Panc1 (cell line): ENCODE data around the gene LRMDA. TPM values are rescaled to one million over a fixed set of nuclear protein-coding genes. Genes with fewer than 3 reads are reported as not detected.

Source experiments
- ATAC-seq: fragments of 200-7000 bp; cut with Tn5 transposase; 2 replicates; pipeline ENCODE4 v1.9.1; 2020; ENCODE audit warnings: mild to moderate bottlenecking, moderate library complexity
- BruUV-seq: library from RNA; stranded (reverse); fragments of 400-500 nt; replicated peaks from 2 replicates; lab custom pipeline; 2021; lab: Mats Ljungman, UMichigan
- CTCF ChIA-PET: fragments of 300-600 bp; sonication (Branson Sonifier 250); formaldehyde crosslinking; loops from one replicate; lab custom pipeline; 2022; ENCODE audit warnings: antibody characterized with exemption; lab: Charles Lee
- POLR2A ChIA-PET: fragments of 300-600 bp; sonication (Branson Sonifier 250); formaldehyde crosslinking; loops from one replicate; lab custom pipeline; 2022; ENCODE audit warnings: antibody characterized with exemption; lab: Charles Lee
- DNase-seq: peaks from one replicate; pipeline ENCODE4 v3.0.0-alpha.2; 2010; ENCODE audit warnings: low read depth, low spot score
- H3K27ac ChIP-seq: 2 replicates; pipeline ENCODE4 v1.5.1; 2011; ENCODE audit warnings: mild to moderate bottlenecking, low read length, inconsistent platforms
- H3K27me3 ChIP-seq: fragments of 200-500 bp; sonication (Bioruptor generic); 2 replicates; pipeline ENCODE4 v1.6.0; 2014; ENCODE audit warnings: low read length, inconsistent platforms; ENCODE audit not compliant: control insufficient read depth, insufficient read depth
- H3K36me3 ChIP-seq: fragments of 200-500 bp; sonication (Bioruptor generic); 2 replicates; pipeline ENCODE4 v1.5.1; 2014; ENCODE audit warnings: inconsistent platforms, mild to moderate bottlenecking, low read length, moderate library complexity; ENCODE audit not compliant: control insufficient read depth, insufficient read depth
- H3K4me1 ChIP-seq: 2 replicates; pipeline ENCODE4 v1.5.1; 2011; ENCODE audit warnings: inconsistent platforms, mild to moderate bottlenecking, low read length, moderate library complexity; ENCODE audit not compliant: control insufficient read depth, insufficient read depth
- H3K4me3 ChIP-seq, 2 experiments: 2 replicates each; pipeline ENCODE4 v1.5.1; 2011 to 2012; ENCODE audit warnings: low read depth in 2 of 2, low read length in 2 of 2, mild to moderate bottlenecking in 2 of 2, inconsistent platforms in 1 of 2, moderate library complexity in 1 of 2
- H3K9me3 ChIP-seq: fragments of 200-500 bp; sonication (Bioruptor generic); 2 replicates; pipeline ENCODE4 v1.5.1; 2014; ENCODE audit warnings: low read depth, mild to moderate bottlenecking, inconsistent platforms, low read length, moderate library complexity; ENCODE audit not compliant: control insufficient read depth, insufficient read depth
- CTCF ChIP-seq: fragments of 450-650 bp; IDR thresholded peaks from 2 replicates; pipeline ENCODE4 v1.5.1; 2017; ENCODE audit warnings: mild to moderate bottlenecking
- POLR2AphosphoS5 ChIP-seq: IDR thresholded peaks from 2 replicates; pipeline ENCODE4 v1.6.1; 2012; ENCODE audit warnings: mild to moderate bottlenecking, low read depth, low read length, moderate library complexity
- REST ChIP-seq, 2 experiments: IDR thresholded peaks; 2 replicates each; pipeline ENCODE4 v1.6.1; 2011 to 2012; ENCODE audit warnings: low read depth in 2 of 2, control low read depth in 1 of 2, low read length in 1 of 2, mild to moderate bottlenecking in 1 of 2, moderate library complexity in 1 of 2; ENCODE audit not compliant: insufficient read depth in 1 of 2
- SIN3A ChIP-seq: IDR thresholded peaks from 2 replicates; pipeline ENCODE4 v1.6.1; 2012; ENCODE audit warnings: low read depth, mild to moderate bottlenecking, low read length, moderate library complexity, borderline replicate concordance; ENCODE audit not compliant: insufficient read depth
- TCF7L2 ChIP-seq: IDR thresholded peaks from 2 replicates; pipeline ENCODE4 v1.6.1; 2011; ENCODE audit warnings: mild to moderate bottlenecking, low read depth, low read length, inconsistent platforms
- in situ Hi-C: cut with HindIII; loops from 2 replicates; pipeline ENCODE4 v1.10.0; 2016; ENCODE audit warnings: low sequenced_read_pairs, low pct_unique_long_range_greater_than_20kb
- intact Hi-C: fragments of 100-400 bp; cut with micrococcal nuclease; formaldehyde crosslinking; loops from one replicate; pipeline ENCODE4 v1.10.0; 2022; ENCODE audit not compliant: unreplicated experiment
- total RNA-seq: library from RNA; stranded (reverse); gene quantifications from one replicate; pipeline ENCODE4 v1.2.1, GENCODE V29; 2021; ENCODE audit not compliant: unreplicated experiment

The LRMDA gene
- total RNA-seq, 1 experiment from 2014 or later = 1.2 TPM

- intact Hi-C loops = loop anchor here (5.0 to 10.0 kb wide), 5 partner anchors 510 to 1582 kb away; no protein-coding TSS in a partner anchor
- ChIA-PET POLR2A (no interaction called here), CTCF (no interaction called here)
- ATAC-seq (no peak), DNase-seq (no peak)
- Histone ChIP-seq H3K4me1 (peaks cover 38% of the 10 kb centered on the region), H3K4me3 (peak overlapping the region; percentile 61), H3K36me3 (peaks cover 12% of the 10 kb centered on the region), H3K27ac (peak overlapping the region; percentile 77), H3K9me3 (no peaks in the 10 kb centered on the region), H3K27me3 (peaks cover 31% of the 10 kb centered on the region)
- no TSS peak for BruUV-seq
- in situ Hi-C loops = no loop called here
- TF ChIP-seq CTCF (peak; percentile 25), POLR2AphosphoS5 (no peak), REST (IDR thresholded peaks at IDR 0.05; ENCODE audit: insufficient read depth in 1 of 2, low read depth in 2 of 2, low read length in 1 of 2) (no peak), TCF7L2 (peak; percentile 93), SIN3A (0 out of 2 replicates have a peak, but pooled peaks have one; percentile 41)
These were observed 26.4 kb upstream of the LRMDA start for GRCh38 chr10:75404815-75405597.

GRCh38 chr10:75405598-75406461 is 25.6 kb upstream of the LRMDA start:
- in situ Hi-C loops (no loop called here), intact Hi-C loops (loop anchor here (10.0 kb wide), 3 partner anchors 509 to 1139 kb away; no protein-coding TSS in a partner anchor)
- no peak for TF ChIP-seq SIN3A
- Histone ChIP-seq H3K27me3 (peaks cover 27% of the 10 kb centered on the region), H3K36me3 (peaks cover 5% of the 10 kb centered on the region; the same call in 1 of the 2 replicates), H3K4me3 (peak overlapping the region; percentile 61), H3K27ac (peak overlapping the region; percentile 77), H3K4me1 (peaks cover 31% of the 10 kb centered on the region), H3K9me3 (no peaks in the 10 kb centered on the region)
- CTCF ChIA-PET = no interaction called here
- DNase-seq (no peak), ATAC-seq (no peak)
- POLR2A ChIA-PET = interaction anchor here (0.7 kb wide), 1 partner anchor 305 kb away, joined by 3 read pairs; no protein-coding TSS in a partner anchor
- BruUV-seq = no TSS peak
